NCI-H1092 treated with DMSO at 0.1 percent for 48 hours (cell line): ENCODE measurements around the gene MST1R.
A peak's percentile ranks its signal among the peaks of the same experiment; 100 is the strongest.
"Not testable (repeated sequence)": the region's sequence is repeated elsewhere in the genome, so short reads cannot be mapped to it uniquely, and the experiment has no call there.

ENCODE experiments used
- DNase-seq: peaks from one replicate; lab custom pipeline; 2025; lab: John Stamatoyannopoulos, UW

The MST1R gene

GRCh38 chr3:49903451-49904424 is at the start of gene MST1R:
Gene MST1R, minus strand, starts transcription at chr3:49903873. Its CDS starts 264 bp downstream, at chr3:49903609.
- no peak for DNase-seq

GRCh38 chr3:49952924-49953323 is 49.3 kb upstream of the MST1R start:
- no peak for DNase-seq

- no peak for DNase-seq
Measured at GRCh38 chr3:49942651-49943050, 39.0 kb upstream of the MST1R start.

GRCh38 chr3:49940667-49941249 is 37.1 kb upstream of the MST1R start:
- no peak for DNase-seq

GRCh38 chr3:49939858-49940666 is 36.4 kb upstream of the MST1R start, which contains the start of gene RBM6:
Gene RBM6, plus strand, starts transcription at chr3:49940150. Its CDS starts 22,492 bp downstream, at chr3:49962642.
- peak; percentile 94 for DNase-seq

- no peak for DNase-seq
Measured at GRCh38 chr3:49937090-49937489, 33.4 kb upstream of the MST1R start.

- not testable (repeated sequence) for DNase-seq
Measured at GRCh38 chr3:49932281-49932680, 28.6 kb upstream of the MST1R start.

GRCh38 chr3:49930922-49931321 is 27.2 kb upstream of the MST1R start:
- no peak for DNase-seq

- DNase-seq = no peak
Measured at GRCh38 chr3:49930168-49930690, 26.6 kb upstream of the MST1R start.

- DNase-seq = peak; percentile 74
Measured at GRCh38 chr3:49929291-49930167, 25.9 kb upstream of the MST1R start, which contains the start of gene MON1A. Gene MON1A, minus strand, starts transcription at chr3:49929811. Its CDS starts 16,465 bp downstream, at chr3:49913346.

GRCh38 chr3:49928481-49929017 is 24.9 kb upstream of the MST1R start:
- no peak for DNase-seq

GRCh38 chr3:49927798-49928197 is 24.1 kb upstream of the MST1R start:
- DNase-seq = no peak

- DNase-seq = no peak
Measured at GRCh38 chr3:49926117-49926728, 22.6 kb upstream of the MST1R start.

- no peak for DNase-seq
Measured at GRCh38 chr3:49925485-49925884, 21.8 kb upstream of the MST1R start.

- no peak for DNase-seq
Measured at GRCh38 chr3:49924683-49925082, 21.0 kb upstream of the MST1R start.

- not testable (repeated sequence) for DNase-seq
Measured at GRCh38 chr3:49917806-49918590, 14.3 kb upstream of the MST1R start.

GRCh38 chr3:49916686-49917085 is 13.0 kb upstream of the MST1R start:
- DNase-seq = no peak

GRCh38 chr3:49914906-49915305 is 11.2 kb upstream of the MST1R start:
- no peak for DNase-seq

GRCh38 chr3:49912881-49913281 is 9.2 kb upstream of the MST1R start:
- no peak for DNase-seq
